OCI-LY3 (cell line): Measurements from ENCODE around the gene FBRSL1.

Experiments
- H2AFZ ChIP-seq: fragments of 200-600, 300-600 bp; shearing (Covaris generic); 2 replicates; pipeline ENCODE4 v1.6.0; 2014; ENCODE audit warnings: antibody characterized with exemption, low read depth, low read length
- H3K27ac ChIP-seq: fragments of 200-600, 300-600 bp; sonication (generic); 2 replicates; pipeline ENCODE4 v1.5.1; 2014; ENCODE audit warnings: mild to moderate bottlenecking, low read length, moderate library complexity, mixed read lengths
- H3K27me3 ChIP-seq: fragments of 200-600, 300-600 bp; sonication (generic); 2 replicates; pipeline ENCODE4 v1.6.1; 2014; ENCODE audit warnings: low read depth, low read length, mixed read lengths
- H3K36me3 ChIP-seq: fragments of 200-600, 300-600 bp; sonication (generic); replicated peaks from 2 replicates; pipeline ENCODE3; 2014; ENCODE audit warnings: low read depth, low read length, mixed read lengths
- H3K4me1 ChIP-seq: fragments of 300-600, 200-600 bp; sonication (generic); 2 replicates; pipeline ENCODE4 v1.6.1; 2014; ENCODE audit warnings: low read length, mixed read lengths
- H3K4me2 ChIP-seq: fragments of 200-600, 300-600 bp; sonication (generic); 2 replicates; pipeline ENCODE4 v1.6.1; 2014; ENCODE audit warnings: low read length, mixed read lengths
- H3K4me3 ChIP-seq: fragments of 300-600, 200-600 bp; sonication (generic); 2 replicates; pipeline ENCODE4 v1.5.1; 2014; ENCODE audit warnings: antibody characterized with exemption, mild to moderate bottlenecking, low read length, moderate library complexity
- H3K79me2 ChIP-seq: fragments of 300-600, 200-600 bp; shearing (Covaris generic); 2 replicates; pipeline ENCODE4 v1.6.1; 2014; ENCODE audit warnings: mild to moderate bottlenecking, low read length, mixed read lengths
- H3K9ac ChIP-seq: fragments of 300-600, 200-600 bp; shearing (Covaris generic); 2 replicates; pipeline ENCODE4 v1.6.0; 2014; ENCODE audit warnings: mild to moderate bottlenecking, low read length, moderate library complexity
- H3K9me3 ChIP-seq: fragments of 200-600, 300-600 bp; shearing (Covaris generic); 2 replicates; pipeline ENCODE4 v1.6.1; 2014; ENCODE audit warnings: low read length, mixed read lengths; ENCODE audit not compliant: insufficient read depth
- H4K20me1 ChIP-seq: fragments of 200-600, 300-600 bp; sonication (generic); 2 replicates; pipeline ENCODE4 v1.6.1; 2016; ENCODE audit warnings: low read length, mixed read lengths; ENCODE audit not compliant: insufficient read depth
- CTCF ChIP-seq: fragments of 200-600, 300-600 bp; sonication (generic); IDR thresholded peaks from 2 replicates; pipeline ENCODE4 v1.5.1; 2014; ENCODE audit warnings: antibody characterized with exemption, low read length, low read depth
- EZH2phosphoT487 ChIP-seq: fragments of 200-600 bp; shearing (Covaris generic); IDR thresholded peaks from 2 replicates; pipeline ENCODE4 v1.6.1; 2018; ENCODE audit warnings: antibody characterized with exemption, mixed run types, low read depth

FBRSL1 gene

GRCh38 chr12:132541200-132541599, 51.2 kb downstream of the FBRSL1 start:
- Histone ChIP-seq H3K4me1 (no peaks in the 10 kb centered on the region), H4K20me1 (no peaks in the 10 kb centered on the region), H3K4me2 (no peak overlapping the region), H3K27ac (no peak overlapping the region), H3K4me3 (no peak overlapping the region), H3K9me3 (no peaks in the 10 kb centered on the region), H3K36me3 (no peaks in the 10 kb centered on the region), H3K27me3 (no peaks in the 10 kb centered on the region), H3K9ac (no peak overlapping the region), H3K79me2 (no peaks in the 10 kb centered on the region), H2AFZ (no peak overlapping the region)
- TF ChIP-seq EZH2phosphoT487: no peak
- no peak for TF ChIP-seq CTCF

- H4K20me1 ChIP-seq: no peaks in the 10 kb centered on the region
- no peaks in the 10 kb centered on the region for H3K9me3 ChIP-seq
- no peak overlapping the region for H3K27ac ChIP-seq
These were observed 52.0 kb downstream of the FBRSL1 start for GRCh38 chr12:132541996-132542395.

GRCh38 chr12:132542661-132543060, 52.7 kb downstream of the FBRSL1 start:
- H3K79me2 ChIP-seq: no peaks in the 10 kb centered on the region
- no peaks in the 10 kb centered on the region for H3K4me1 ChIP-seq
- H4K20me1 ChIP-seq: no peaks in the 10 kb centered on the region
- no peak overlapping the region for H3K27ac ChIP-seq
- no peak overlapping the region for H3K4me2 ChIP-seq
- no peak for TF ChIP-seq CTCF
- no peak for TF ChIP-seq EZH2phosphoT487
- H2AFZ ChIP-seq: no peak overlapping the region
- H3K36me3 ChIP-seq: no peaks in the 10 kb centered on the region
- no peak overlapping the region for H3K9ac ChIP-seq
- no peaks in the 10 kb centered on the region for H3K9me3 ChIP-seq
- H3K4me3 ChIP-seq: no peak overlapping the region
- no peaks in the 10 kb centered on the region for H3K27me3 ChIP-seq

More at GRCh38 chr12:132541996-132542395, 52.0 kb downstream of the FBRSL1 start:
- Histone ChIP-seq H3K36me3 (no peaks in the 10 kb centered on the region), H3K79me2 (no peaks in the 10 kb centered on the region), H2AFZ (no peak overlapping the region), H3K27me3 (no peaks in the 10 kb centered on the region), H3K4me2 (no peak overlapping the region), H3K4me3 (no peak overlapping the region), H3K4me1 (no peaks in the 10 kb centered on the region), H3K9ac (no peak overlapping the region)
- TF ChIP-seq CTCF (no peak), EZH2phosphoT487 (no peak)

- no peak overlapping the region for H3K9ac ChIP-seq
- no peaks in the 10 kb centered on the region for H3K4me1 ChIP-seq
- H3K4me2 ChIP-seq: no peak overlapping the region
- H2AFZ ChIP-seq: no peak overlapping the region
- H3K27ac ChIP-seq: no peak overlapping the region
- TF ChIP-seq CTCF (no peak), EZH2phosphoT487 (no peak)
- no peaks in the 10 kb centered on the region for H3K79me2 ChIP-seq
- no peaks in the 10 kb centered on the region for H3K36me3 ChIP-seq
- H4K20me1 ChIP-seq: no peaks in the 10 kb centered on the region
- no peaks in the 10 kb centered on the region for H3K9me3 ChIP-seq
- H3K4me3 ChIP-seq: no peak overlapping the region
- no peaks in the 10 kb centered on the region for H3K27me3 ChIP-seq
These were observed 53.5 kb downstream of the FBRSL1 start for GRCh38 chr12:132543298-132544079.
